Stimulated activated naive CD8-positive, alpha-beta T cell treated with anti-CD3 and anti-CD28 coated beads, Interleukin-15, amount 100 ng/mL, for 72 hours (primary cell): ENCODE results near the gene EIF5A.

Source experiments
- ATAC-seq: fragments of 150-1000 bp; cut with Tn5 transposase; 2 replicates; pipeline ENCODE4 v1.10.0; 2021; ENCODE audit warnings: mild to moderate bottlenecking, moderate library complexity
- DNase-seq, 2 donors: peaks; one replicate each; pipeline ENCODE4 v3.0.0; 2021 to 2022
- H3K27ac Mint-ChIP-seq, 2 donors: one replicate each; pipeline ENCODE4 v1.8.0; 2022; ENCODE audit warnings: mild to moderate bottlenecking in 2 of 2, mixed read lengths in 2 of 2, moderate library complexity in 2 of 2
- H3K27me3 Mint-ChIP-seq: one replicate; pipeline ENCODE4 v1.8.0; 2022; ENCODE audit warnings: mixed read lengths
- H3K4me1 Mint-ChIP-seq: one replicate; pipeline ENCODE4 v1.8.0; 2022; ENCODE audit warnings: mild to moderate bottlenecking, mixed read lengths
- H3K4me3 Mint-ChIP-seq, 2 donors: one replicate each; pipeline ENCODE4 v1.8.0; 2022; ENCODE audit warnings: mild to moderate bottlenecking in 2 of 2, mixed read lengths in 2 of 2, moderate library complexity in 1 of 2
- H3K9me3 Mint-ChIP-seq, 2 donors: one replicate each; pipeline ENCODE4 v1.8.0; 2022; ENCODE audit warnings: mixed read lengths in 2 of 2

The EIF5A gene

DNA sequence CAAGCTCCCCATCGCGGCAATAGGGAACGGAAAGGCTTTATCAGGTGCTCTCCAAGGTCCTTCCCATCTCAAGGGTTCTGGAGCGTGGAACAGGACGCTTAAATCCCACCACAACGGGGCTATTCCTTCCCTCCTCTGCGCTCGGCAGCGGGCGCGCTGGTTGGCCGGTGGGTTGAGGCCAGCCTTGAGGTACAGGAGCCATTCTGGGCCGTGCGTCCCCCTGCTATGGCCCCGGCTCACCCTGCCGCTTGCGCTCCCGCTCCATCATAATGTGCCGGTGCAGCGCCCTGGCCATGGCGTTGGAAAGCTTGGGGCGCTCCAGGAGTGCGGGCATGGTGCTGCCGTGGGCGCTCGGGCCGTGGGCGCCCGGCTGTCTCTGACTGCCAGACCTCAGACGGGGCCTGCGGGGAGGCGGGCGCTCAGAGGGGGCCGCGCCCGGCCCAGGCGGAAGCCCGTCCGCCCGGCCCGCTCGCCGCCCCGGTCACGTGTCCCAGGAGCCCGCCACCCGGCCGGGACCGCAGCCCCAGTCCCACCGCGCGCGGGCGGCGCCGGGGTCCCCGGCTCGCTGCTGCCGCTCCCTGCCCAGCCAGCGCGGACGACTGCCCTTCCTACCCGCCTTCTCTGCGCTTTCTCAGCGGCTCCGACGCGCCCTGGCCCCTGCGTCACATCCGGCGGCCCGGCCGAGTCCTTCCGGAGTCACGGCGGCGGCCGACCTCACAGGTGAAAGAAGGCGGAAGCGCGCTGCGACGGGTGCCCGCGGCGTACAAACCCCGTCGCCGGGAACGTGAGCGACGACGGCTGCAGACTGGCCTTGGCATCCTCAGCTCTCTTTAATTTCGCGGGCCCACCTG, 7.5 kb downstream of the EIF5A start, which contains the start of gene GPS2:
Gene GPS2, minus strand, starts transcription at position 642 of the 851 bp plus-strand sequence. Its CDS starts 308 bp downstream, at position 334.
- Mint-ChIP-seq H3K4me1 (peaks cover 62% of the 10 kb centered on the region), H3K4me3 (peak within 1 kb of the TSS; percentile 95 to 96)
- peak; percentile 90 to 93 for DNase-seq

DNA sequence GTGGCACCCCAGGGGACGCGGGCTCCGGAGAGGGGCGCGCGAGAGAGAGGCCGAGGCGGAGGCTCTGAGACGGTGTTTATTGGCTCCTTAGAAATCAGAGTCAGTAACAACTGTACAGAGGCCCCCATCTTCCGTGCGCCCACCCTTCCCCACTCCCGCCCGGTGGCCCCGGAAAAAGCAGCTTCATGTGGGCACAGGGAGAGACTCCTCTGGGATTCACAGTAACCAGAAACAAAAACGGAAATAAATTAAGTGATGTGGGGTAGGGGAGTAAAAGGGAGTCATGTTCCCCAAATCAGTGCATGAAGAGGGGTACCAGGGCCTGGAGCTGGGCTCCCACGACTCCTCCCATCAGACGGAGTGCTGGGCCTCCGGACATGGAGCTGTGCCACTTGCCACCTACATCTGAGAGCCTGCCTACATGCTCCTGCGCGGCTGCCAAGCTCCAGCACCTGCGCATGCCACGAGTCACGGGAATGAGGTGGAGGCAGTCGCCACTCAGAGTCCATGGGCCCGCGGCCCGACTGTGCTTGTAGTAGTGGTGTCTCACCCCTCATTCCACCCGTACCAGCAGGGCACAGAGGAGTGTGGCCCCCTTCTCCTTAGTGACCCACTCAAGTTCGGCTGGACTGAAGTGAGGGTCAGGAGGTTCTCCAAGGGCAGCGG, 8.3 kb downstream of the EIF5A start:
- H3K4me1 Mint-ChIP-seq = peaks cover 54% of the 10 kb centered on the region
- ATAC-seq = no peak
- peak overlapping the region; percentile 95 to 96 for H3K4me3 Mint-ChIP-seq
- no peaks in the 10 kb centered on the region for H3K9me3 Mint-ChIP-seq
- H3K27me3 Mint-ChIP-seq = no peaks in the 10 kb centered on the region
- peak overlapping the region; percentile 95 to 99 for H3K27ac Mint-ChIP-seq
- no peak for DNase-seq

More for the DNA sequence above, 7.5 kb downstream of the EIF5A start, which contains the start of gene GPS2:
- H3K27me3 Mint-ChIP-seq = no peaks in the 10 kb centered on the region
- H3K27ac Mint-ChIP-seq = peak within 1 kb of the TSS; percentile 95 to 99
- ATAC-seq = peak; percentile 93
- no peaks in the 10 kb centered on the region for H3K9me3 Mint-ChIP-seq

DNA sequence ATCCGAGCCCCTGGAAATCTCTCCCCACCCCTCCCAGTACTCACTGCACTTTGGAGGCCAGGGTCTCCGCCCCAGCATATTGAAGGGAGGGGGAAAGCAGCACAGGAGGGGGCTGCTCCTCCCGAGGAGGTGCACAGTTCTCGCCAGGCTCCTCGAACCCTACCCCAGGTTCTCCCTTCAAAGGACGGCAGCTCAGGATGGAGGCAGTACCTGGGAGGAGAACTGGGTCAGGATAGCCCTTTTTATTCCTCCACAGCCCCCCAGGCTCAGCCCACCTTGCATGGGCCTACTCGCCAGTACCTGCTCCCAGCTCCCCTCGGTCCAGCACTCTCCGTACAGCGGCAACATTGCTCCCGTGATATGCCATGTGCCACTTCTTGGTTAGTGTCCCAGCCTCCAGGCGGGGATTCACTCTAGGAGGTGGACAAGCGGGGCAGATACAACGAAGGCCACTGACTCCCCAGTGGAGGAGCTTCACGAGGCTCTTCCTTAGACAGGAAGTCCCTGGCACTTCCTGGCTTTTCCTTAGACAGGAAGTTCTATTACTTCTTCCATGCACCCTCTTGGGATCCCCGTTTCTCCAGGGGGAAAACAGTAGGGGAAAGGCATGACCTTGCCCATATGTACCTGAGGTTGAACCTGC, 9.9 kb downstream of the EIF5A start:
- Mint-ChIP-seq H3K9me3 (no peaks in the 10 kb centered on the region), H3K27ac (no peak overlapping the region), H3K27me3 (no peaks in the 10 kb centered on the region), H3K4me1 (peaks cover 39% of the 10 kb centered on the region), H3K4me3 (peak overlapping the region in 1 of 2 donors; percentile 13)
- ATAC-seq (no peak), DNase-seq (no peak)

DNA sequence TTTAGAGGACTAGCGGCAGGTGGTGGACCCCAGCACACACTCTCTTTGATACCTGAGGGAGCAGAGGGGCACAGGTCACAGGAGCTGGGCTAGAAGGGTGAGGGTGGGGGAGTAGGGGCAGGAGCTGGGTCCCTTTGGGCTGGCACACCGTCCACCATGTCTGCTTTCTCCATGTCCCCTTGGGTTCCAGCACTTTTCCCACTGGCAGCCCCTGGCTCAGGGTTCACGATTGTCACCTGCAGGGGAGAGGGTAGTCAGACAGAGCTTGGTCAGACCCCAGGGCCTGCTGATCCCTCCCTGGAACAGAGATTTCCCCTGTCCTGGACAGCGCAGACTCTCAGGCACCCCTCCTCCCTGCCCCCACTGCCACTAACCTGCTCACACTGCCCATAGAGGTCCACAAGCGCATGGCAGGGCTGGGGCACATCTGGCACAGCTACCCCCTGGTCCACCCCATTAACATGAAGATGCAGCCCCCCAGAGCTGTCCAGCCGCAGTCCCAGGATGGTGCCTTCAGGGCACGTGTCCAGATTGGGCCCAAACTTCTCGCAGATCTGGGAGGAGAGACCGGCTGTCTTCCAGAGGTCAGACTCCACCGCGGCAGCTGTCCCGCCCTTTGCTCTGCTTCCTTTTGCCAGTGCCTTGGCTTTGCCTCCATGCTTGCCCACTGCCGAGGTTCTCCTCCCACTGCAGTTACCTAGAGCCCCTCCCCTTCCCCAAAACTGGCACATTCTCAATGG, 10.9 kb downstream of the EIF5A start:
- Mint-ChIP-seq H3K27ac (no peak overlapping the region), H3K4me3 (no peak overlapping the region)
- no peak for DNase-seq

DNA sequence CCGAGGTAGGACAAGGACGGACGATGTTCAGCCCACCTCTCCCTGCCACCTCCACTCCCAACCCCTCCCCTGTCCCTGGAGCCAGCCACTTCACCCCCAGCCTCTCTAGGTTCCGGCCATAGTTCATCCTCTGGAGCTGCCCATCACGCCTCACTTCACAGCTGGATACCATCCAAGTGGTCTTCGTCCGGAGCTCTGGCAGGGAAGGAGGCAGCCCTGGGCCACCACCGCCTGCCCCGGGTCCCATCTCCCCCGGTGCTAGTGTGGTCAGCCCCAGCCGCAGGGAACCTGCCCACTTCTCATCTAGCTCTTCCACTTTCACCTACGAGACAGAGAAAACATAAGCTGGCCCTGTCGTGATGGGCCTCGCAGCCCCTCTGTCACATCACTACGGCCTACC, 14.0 kb downstream of the EIF5A start:
- ATAC-seq (no peak), DNase-seq (no peak)
- no peaks in the 10 kb centered on the region for H3K27me3 Mint-ChIP-seq

More for the DNA sequence above, 10.9 kb downstream of the EIF5A start:
- ATAC-seq = no peak
- Mint-ChIP-seq H3K9me3 (no peaks in the 10 kb centered on the region), H3K27me3 (no peaks in the 10 kb centered on the region), H3K4me1 (peaks cover 29% of the 10 kb centered on the region)

DNA sequence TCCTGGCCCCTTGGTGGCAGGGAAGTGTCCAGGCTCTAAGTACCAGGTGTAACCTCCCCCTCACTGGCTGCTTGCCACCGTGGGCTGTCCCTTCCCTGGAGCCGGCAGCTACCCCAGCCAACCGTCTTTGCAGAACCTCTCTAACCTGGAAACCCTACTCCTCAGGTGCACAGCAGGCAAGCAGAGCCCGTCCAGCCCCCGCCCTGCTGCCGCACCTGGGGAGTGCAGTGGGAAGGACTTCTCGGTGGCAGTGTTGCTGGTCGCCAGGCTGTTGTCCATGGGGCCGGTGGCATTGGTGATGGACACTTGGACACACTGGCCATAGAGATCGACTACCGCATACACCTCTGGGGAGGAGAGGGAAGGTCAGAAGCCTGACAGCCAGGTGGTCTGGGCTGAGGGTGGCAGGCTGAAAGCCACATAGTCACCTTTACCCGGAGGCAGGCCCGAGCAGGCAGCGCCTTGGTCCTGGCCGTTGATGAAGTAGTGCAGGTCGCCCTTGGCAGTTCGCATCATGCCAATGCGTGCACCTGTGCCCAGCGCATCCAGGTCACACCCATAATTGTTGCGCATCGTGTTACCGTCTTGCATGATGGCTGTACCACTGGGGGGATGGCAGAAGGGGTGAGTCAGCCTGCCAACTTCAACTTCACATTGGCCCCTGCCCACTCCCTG, 15.2 kb downstream of the EIF5A start:
- H3K4me1 Mint-ChIP-seq = peaks cover 37% of the 10 kb centered on the region
- DNase-seq = no peak
- no peak for ATAC-seq
- no peak overlapping the region for H3K4me3 Mint-ChIP-seq
- H3K27me3 Mint-ChIP-seq = no peaks in the 10 kb centered on the region
- H3K27ac Mint-ChIP-seq = no peak overlapping the region
- no peaks in the 10 kb centered on the region for H3K9me3 Mint-ChIP-seq

More for the DNA sequence above, 14.0 kb downstream of the EIF5A start:
- H3K27ac Mint-ChIP-seq = no peak overlapping the region
- peaks cover 27% of the 10 kb centered on the region for H3K4me1 Mint-ChIP-seq
- H3K4me3 Mint-ChIP-seq = no peak overlapping the region
- H3K9me3 Mint-ChIP-seq = no peaks in the 10 kb centered on the region

DNA sequence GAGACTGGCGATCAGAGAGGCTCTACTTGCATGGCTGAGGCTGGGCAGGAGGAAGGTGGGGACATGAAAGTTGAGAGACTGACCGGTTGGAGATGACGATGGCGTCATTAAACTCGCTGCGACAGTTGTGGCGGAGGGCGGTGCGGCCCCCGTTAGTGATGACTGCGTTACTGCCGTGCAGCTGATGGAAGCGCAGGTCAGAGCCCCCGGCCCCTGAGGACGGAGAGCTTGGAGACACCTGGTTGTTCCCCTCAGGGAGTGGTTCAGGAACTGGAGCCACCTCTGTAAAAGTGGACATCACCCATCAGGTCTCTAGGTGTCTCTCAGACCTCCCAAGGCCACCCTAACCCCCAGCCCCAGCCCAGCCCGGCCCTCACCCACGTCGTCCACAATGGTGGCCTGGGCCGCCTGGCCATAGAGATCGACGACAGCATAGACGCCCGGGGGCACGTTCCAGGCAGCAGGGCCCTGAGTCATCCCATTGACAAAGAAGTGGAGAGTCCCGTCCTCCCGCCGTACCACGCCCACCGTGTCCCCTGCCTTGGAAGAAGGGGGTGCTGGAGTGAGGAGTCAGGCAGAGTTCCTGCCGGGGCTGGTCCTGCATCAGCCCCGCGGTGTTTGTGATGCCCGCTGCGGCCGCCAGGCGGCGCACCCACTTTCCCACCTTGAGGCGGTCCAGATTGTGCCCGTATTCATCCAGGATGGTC, 16.5 kb downstream of the EIF5A start:
- H3K4me1 Mint-ChIP-seq = peaks cover 50% of the 10 kb centered on the region
- ATAC-seq (peak; percentile 68), DNase-seq (peak; percentile 59 to 60)
- no peaks in the 10 kb centered on the region for H3K27me3 Mint-ChIP-seq
- no peak overlapping the region for H3K27ac Mint-ChIP-seq
- H3K9me3 Mint-ChIP-seq = no peaks in the 10 kb centered on the region
- H3K4me3 Mint-ChIP-seq = no peak overlapping the region

DNA sequence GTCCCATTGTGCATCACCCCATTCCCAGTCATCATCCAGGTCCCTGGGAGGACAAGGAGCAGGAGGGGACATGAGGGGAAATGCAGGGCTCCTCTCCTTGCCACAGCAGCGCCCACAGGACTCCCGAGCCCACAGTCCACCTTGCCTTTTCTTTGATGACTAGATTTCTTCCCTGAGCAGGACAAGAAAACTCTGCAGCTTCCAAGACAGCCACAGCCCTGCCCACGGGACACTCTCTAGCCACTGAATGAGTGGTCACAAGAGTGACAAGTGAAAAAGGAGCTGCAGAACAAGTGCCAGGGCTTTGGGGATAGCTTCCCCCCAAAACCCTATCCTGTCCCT, 17.0 kb downstream of the EIF5A start:
- ATAC-seq (no peak), DNase-seq (no peak)
- Mint-ChIP-seq H3K9me3 (no peaks in the 10 kb centered on the region), H3K27me3 (no peaks in the 10 kb centered on the region), H3K4me3 (no peak overlapping the region), H3K4me1 (peaks cover 51% of the 10 kb centered on the region), H3K27ac (no peak overlapping the region)

DNA sequence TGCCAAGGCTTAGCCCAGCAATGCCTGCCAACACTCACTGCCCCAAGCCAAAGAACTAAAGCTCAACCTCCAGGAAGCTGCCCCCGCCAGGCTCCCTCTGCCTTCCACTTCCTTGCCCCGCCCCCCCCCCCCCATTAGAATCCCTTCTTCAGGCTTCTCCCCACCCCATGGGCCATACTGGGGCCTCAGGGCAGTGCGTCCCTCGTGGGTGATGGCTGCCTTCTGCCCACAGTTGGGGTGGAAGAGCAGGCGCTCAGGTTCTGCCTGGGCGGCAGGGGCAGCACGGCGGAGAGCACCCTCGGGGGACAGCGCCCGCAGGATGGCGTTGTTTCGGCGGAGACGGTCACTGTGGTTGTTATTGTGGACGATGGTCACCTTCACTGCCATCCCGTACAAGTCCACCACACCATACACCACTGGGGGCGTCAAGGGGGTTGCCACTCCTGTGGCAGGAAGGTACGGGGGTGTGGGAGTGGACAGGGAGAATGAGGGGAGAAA, 17.7 kb downstream of the EIF5A start:
- no peak for ATAC-seq
- no peak overlapping the region for H3K27ac Mint-ChIP-seq
- DNase-seq = no peak
- no peak overlapping the region for H3K4me3 Mint-ChIP-seq
- H3K9me3 Mint-ChIP-seq = no peaks in the 10 kb centered on the region
- peaks cover 54% of the 10 kb centered on the region for H3K4me1 Mint-ChIP-seq
- no peaks in the 10 kb centered on the region for H3K27me3 Mint-ChIP-seq

DNA sequence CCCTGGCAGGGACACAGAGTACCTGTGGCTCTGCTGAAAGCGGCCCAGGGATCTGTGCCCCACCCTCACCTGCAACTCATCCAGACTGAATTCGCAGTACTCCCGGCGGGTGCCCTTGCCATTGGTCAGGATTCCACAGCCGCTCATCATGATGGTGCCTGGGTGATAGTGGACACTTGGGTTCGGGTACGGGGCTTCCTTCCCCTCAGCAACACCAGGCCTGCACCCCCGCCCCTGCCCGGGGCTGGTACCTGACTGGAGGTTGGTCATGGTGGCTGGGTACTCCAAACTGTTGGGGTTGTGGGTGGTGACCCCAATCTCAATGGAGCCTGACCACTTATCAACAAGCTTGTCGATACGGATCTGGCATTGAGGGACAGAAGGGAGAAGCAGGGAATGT, 18.8 kb downstream of the EIF5A start:
- H3K27ac Mint-ChIP-seq = no peak overlapping the region
- H3K27me3 Mint-ChIP-seq = no peaks in the 10 kb centered on the region
- H3K9me3 Mint-ChIP-seq = no peaks in the 10 kb centered on the region
- no peak overlapping the region for H3K4me3 Mint-ChIP-seq
- ATAC-seq (no peak), DNase-seq (no peak)
- H3K4me1 Mint-ChIP-seq = peaks cover 65% of the 10 kb centered on the region

DNA sequence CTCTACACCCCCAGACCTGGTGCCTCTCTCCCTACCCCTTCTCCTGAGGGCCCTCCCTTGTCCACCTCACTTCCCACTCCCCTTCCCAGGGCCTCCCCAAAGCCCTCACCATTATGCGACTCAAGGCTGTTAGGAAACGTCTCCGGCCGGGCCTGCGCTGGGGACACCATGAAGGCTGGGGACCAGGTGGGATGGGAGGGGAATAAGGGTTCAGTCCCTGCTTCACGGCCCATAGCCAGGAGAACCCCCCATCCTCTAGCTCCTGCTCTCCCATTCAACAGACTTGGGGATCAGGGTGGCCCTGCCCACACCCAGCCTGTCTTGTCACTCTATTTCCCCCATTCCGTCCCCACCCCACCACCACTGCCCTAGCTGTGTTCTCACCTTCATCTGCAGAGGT, 19.6 kb downstream of the EIF5A start:
- Mint-ChIP-seq H3K4me1 (peaks cover 71% of the 10 kb centered on the region), H3K27ac (peak overlapping the region in 1 of 2 donors; percentile 2), H3K4me3 (no peak overlapping the region), H3K9me3 (no peaks in the 10 kb centered on the region), H3K27me3 (no peaks in the 10 kb centered on the region)
- no peak for ATAC-seq
- DNase-seq = no peak

DNA sequence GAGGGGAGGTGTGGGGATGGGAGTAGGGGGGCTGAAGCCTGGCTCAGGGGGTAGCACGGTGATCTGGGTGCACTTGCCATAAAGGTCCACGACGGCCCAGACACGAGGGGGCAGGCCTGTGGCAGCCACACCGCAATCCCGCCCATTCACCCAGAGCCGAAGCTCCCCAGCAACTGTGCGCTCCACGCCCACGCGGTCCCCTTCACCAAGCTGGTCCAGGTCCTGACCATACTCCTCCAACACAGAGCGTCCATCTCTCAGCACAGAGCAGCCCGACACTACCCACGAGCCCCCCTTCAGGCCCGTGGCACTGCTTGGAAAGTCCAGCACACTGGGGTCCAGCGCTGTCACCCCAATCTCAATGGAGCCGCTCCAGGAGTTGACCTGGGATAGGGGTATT, 20.1 kb downstream of the EIF5A start:
- H3K4me1 Mint-ChIP-seq = peaks cover 75% of the 10 kb centered on the region
- no peak overlapping the region for H3K27ac Mint-ChIP-seq

DNA sequence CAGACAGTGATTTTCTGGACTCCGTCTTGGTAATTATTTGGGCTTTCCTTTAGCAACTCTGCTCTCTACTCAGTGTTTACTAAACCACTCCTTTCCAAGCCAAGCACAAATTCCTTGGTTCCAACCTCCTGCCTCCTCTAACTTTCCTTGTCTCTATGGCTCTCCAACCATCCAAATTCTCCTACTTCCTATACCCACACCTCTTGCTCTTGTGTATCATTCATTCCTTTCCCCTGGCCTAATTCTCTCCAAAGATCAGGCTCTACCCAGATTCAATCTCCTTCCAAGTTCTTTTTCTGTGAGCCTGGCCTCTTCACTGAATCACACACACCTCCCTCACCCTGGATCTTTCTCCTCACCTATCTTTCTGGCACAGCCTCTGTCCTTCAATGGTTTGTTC, 20.6 kb downstream of the EIF5A start:
- Mint-ChIP-seq H3K27me3 (no peaks in the 10 kb centered on the region), H3K9me3 (no peaks in the 10 kb centered on the region), H3K4me1 (peaks cover 81% of the 10 kb centered on the region), H3K4me3 (peak overlapping the region; percentile 86 to 97), H3K27ac (peak overlapping the region; percentile 4 to 28)
- ATAC-seq = no peak
- DNase-seq = no peak

More for the DNA sequence above, 20.1 kb downstream of the EIF5A start:
- H3K27me3 Mint-ChIP-seq = no peaks in the 10 kb centered on the region
- no peak for DNase-seq
- ATAC-seq = no peak
- peak overlapping the region in 1 of 2 donors; percentile 21 for H3K4me3 Mint-ChIP-seq
- H3K9me3 Mint-ChIP-seq = no peaks in the 10 kb centered on the region

DNA sequence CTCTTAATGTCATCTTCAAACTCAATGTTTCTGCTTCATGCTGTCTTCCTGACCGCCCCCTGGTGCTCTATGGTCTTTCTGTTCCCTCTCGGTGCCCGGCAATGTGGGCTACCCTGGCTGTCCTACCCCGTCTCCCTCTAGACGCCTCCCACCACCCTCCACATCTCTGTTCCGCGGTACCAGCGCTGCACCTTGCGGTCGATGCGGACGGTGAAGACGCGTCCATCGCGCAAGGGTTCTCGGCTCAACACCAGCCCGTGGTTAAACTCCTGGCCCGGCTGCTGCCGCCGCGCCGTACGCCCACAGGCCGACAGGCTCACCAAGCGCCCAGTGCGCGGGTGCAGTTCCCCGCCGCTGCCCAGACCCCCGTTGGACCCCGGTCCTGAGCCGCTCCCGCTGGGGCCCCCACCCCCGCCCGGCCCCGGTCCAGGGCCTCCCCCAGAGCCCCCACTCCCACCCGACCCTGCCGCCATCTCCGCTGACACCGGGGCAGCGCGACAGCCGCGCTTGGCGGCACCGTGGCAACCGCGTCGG, 21.5 kb downstream of the EIF5A start, which contains the start of gene NEURL4:
Gene NEURL4, minus strand, starts transcription at position 496 of the 534 bp plus-strand sequence. Its CDS starts 23 bp downstream, at position 473.
- Mint-ChIP-seq H3K4me3 (peak within 1 kb of the TSS; percentile 86 to 97), H3K9me3 (no peaks in the 10 kb centered on the region), H3K27ac (peak within 1 kb of the TSS; percentile 97 to 99), H3K27me3 (no peaks in the 10 kb centered on the region), H3K4me1 (peaks cover 81% of the 10 kb centered on the region)
- ATAC-seq = peak; percentile 10
- DNase-seq = no peak
